Epithelial cell of esophagus (primary cell): ENCODE data around the gene TRIM4.

Source experiments
- DNase-seq: peaks from one replicate; pipeline ENCODE4 v3.0.0; 2010; ENCODE audit warnings: low read depth
- H3K4me3 ChIP-seq: 2 replicates; pipeline ENCODE4 v1.5.1; 2011; ENCODE audit warnings: mild to moderate bottlenecking, low read length, control low read depth
- TF ChIP-seq, protein P1 (sequence below): IDR thresholded peaks from 2 replicates; pipeline ENCODE4 v1.5.1; 2011; ENCODE audit warnings: low read depth, mild to moderate bottlenecking, low read length, control low read depth, inconsistent platforms; ENCODE audit not compliant: insufficient read depth; ENCODE audit errors: missing control alignments

TRIM4 gene

DNA sequence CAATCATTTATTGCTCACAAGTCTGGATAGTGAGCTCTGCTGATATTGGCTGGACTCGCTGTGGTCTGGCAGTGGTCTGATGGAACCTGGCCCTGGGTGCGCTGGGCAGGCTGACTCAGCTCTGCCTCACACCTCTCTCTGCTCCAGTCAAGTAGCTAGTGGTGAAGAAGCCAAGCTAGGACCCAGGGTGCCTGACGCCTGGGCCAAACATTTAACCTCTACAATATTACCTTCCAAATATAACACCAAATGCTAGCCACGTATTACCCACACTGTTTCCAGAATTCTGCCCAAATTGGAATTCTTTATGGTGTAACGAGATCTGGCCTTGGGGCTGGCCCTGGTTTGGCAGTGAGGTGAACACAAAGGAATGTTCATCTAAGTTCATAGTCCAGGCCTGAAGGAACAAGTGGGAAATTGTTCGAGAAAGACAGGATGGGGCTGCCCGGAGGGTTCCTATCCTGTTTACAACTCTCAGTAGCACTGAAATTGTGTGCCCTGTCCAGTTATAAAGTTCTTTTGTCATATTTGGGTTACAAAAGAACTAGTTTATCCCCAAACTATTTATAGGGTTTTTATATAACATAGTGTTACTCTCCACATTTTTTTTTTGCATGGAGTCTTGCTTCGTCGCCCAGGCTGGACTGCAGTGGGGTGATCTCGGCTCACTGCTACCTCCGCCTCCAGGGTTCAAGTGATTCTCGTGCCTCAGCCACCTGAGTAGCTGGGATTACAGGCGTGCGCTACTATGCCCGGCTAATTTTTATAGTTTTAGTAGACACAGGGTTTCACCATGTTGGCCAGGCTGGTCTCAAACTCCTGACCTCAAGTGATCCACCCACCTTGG, 58.8 kb downstream of the TRIM4 start:
- DNase-seq = peak; percentile 81
- TF ChIP-seq, protein P1, sequence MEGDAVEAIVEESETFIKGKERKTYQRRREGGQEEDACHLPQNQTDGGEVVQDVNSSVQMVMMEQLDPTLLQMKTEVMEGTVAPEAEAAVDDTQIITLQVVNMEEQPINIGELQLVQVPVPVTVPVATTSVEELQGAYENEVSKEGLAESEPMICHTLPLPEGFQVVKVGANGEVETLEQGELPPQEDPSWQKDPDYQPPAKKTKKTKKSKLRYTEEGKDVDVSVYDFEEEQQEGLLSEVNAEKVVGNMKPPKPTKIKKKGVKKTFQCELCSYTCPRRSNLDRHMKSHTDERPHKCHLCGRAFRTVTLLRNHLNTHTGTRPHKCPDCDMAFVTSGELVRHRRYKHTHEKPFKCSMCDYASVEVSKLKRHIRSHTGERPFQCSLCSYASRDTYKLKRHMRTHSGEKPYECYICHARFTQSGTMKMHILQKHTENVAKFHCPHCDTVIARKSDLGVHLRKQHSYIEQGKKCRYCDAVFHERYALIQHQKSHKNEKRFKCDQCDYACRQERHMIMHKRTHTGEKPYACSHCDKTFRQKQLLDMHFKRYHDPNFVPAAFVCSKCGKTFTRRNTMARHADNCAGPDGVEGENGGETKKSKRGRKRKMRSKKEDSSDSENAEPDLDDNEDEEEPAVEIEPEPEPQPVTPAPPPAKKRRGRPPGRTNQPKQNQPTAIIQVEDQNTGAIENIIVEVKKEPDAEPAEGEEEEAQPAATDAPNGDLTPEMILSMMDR = no peak
- no peak overlapping the region for H3K4me3 ChIP-seq

DNA sequence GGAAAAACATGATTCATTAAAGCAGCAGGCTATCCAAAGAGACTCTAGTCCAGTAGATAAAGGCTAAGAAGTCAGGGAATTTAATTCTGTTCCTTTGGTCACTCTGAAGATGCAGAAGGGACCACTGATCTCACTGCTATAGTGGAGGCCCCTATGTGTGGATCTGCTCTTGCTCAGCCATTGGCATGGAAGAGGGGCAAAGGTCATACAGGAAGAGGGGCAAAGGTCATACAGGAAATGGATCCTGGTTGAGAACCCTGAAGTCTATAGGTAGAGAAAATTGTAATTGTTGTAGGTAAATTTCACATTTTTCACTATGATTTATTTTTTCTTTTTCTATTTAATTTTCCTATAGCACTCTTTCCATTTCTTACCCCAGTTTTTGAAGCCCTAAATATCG, 64.1 kb downstream of the TRIM4 start:
- no peak overlapping the region for H3K4me3 ChIP-seq
- DNase-seq = no peak
- TF ChIP-seq, protein P1 = no peak

DNA sequence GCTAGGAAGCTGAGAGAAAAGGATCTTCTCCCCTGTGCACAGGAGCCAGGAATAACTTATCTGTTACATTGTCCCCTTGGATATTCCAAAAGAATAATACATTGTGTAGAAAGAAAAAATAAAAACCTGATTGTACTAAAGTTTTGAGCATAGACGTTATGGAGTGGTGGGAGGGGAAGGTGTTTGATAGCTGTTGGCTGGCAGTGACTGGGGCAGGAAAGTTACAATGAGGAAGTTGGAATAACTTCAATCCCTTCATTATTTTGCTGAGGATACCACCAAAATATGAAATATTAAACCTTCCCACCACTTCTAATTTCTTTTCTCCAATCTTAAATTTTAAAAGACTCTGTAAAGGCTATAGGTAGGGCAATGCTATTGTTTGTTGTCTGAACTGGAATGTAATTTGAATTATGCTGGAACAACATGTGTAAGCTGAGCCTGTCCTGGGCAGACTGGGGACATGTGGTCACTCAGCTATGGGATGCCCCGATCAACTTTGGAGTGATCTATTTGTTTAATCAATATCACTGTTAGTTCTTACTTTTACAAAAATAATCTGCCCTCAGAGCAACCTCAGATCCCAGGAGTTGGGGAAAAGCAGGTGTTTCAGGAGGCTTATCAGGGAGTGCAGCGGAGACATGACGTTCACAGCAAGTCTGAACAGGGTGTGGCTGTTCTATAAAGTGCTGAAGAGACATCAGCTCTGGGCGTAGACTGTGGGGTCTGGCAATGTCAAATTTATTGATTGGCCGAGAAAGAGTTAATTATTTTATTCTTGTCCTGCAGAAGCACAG, 70.7 kb downstream of the TRIM4 start:
- TF ChIP-seq, protein P1 = no peak
- DNase-seq = no peak
- no peak overlapping the region for H3K4me3 ChIP-seq

DNA sequence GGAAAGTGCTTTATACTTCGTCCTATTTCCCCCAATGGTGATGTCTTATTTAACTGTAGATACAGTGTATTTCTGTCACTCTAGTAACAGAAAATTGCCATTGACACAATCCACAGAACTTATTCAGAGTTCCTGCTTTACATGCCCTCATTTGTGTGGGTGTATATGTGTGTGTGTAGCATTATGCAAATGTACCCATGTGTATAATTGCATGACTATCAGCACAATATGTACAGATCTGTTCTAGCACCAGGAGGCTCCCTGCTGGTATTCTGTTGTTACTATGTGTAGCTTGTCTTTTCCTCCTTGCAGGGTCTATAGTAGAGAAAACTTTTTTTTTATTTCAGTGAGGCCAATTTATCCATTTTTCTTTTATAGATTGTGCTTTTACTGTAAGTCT, 75.0 kb downstream of the TRIM4 start:
- TF ChIP-seq, protein P1 = no peak
- no peak for DNase-seq
- no peak overlapping the region for H3K4me3 ChIP-seq

DNA sequence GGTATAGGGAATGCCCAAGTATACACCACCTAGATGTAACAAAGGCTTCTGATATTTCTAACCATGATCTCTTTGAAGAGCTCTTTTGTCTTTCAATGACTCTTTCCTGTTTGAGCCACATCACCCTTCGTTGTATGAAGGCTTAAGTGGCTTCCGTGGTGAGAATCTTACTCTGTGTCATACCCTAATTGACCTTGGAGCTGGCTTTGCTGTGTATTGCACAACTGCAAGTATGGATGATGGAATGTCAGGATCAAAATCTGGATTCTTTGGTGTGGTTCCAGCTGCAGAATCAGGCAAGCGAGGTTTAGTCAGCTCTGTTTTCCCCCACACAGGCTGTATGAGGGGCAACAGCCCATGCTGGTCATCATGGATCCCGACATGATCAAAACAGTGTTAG, 75.5 kb downstream of the TRIM4 start:
- H3K4me3 ChIP-seq = no peak overlapping the region
- peak; percentile 24 for DNase-seq
- TF ChIP-seq, protein P1 = no peak

DNA sequence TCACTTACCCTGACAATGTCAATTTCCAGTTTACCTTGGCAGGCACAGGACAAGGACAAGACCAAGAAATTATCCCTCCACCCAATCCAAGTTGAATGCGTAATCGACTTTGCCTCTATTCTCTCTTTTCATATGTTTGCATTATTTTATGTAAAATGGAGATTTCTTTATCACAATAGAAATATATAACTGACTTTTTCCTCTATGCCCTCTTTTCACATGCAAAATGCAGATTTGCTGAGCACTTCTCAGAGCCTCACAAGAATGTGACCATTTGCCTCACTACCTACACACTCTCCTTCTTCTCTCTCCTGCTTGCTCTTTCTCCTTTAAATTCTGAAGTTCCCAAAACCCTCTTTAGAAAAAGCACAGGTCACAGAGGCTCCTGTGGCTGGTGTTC, 76.4 kb downstream of the TRIM4 start:
- DNase-seq = no peak
- H3K4me3 ChIP-seq = no peak overlapping the region
- TF ChIP-seq, protein P1 = no peak
